ENCODE data around the gene NBPF19.
"Not testable (repeated sequence)": the region's sequence is repeated elsewhere in the genome, so short reads cannot be mapped to it uniquely, and the experiment has no call there.

- TF ChIP-seq CTCF (IDR thresholded peaks at IDR 0.05; ENCODE audit: insufficient read depth, low read depth, low read length); EZH2 (IDR thresholded peaks at IDR 0.05; ENCODE audit: insufficient read depth, low read length): not testable (repeated sequence)
These were observed 90.6 kb downstream of the NBPF19 start for GRCh38 chr1:149565485-149565884.
